Skeletal muscle tissue (tissue), 4 donors: ENCODE data around the gene RPTOR. TPM values are rescaled to one million over a fixed set of nuclear protein-coding genes. Genes with fewer than 3 reads are reported as not detected.
A peak's percentile ranks its signal among the peaks of the same experiment; 100 is the strongest.

Source experiments
- H3K27ac ChIP-seq: one replicate; pipeline ENCODE4 v1.7.0; 2013; ENCODE audit warnings: mild to moderate bottlenecking, low read depth, low read length, inconsistent platforms
- H3K27me3 ChIP-seq, 3 donors: one replicate each; pipeline ENCODE4 v1.7.0; 2013; ENCODE audit warnings: low read length in 3 of 3; ENCODE audit not compliant: control insufficient read depth in 3 of 3, insufficient read depth in 3 of 3
- H3K36me3 ChIP-seq, 3 donors: one replicate each; pipeline ENCODE4 v1.7.0; 2013; ENCODE audit warnings: low read length in 3 of 3; ENCODE audit not compliant: control insufficient read depth in 3 of 3, insufficient read depth in 3 of 3
- H3K4me1 ChIP-seq, 3 donors: one replicate each; pipeline ENCODE4 v1.7.0; 2013; ENCODE audit warnings: low read length in 3 of 3, mild to moderate bottlenecking in 3 of 3; ENCODE audit not compliant: control insufficient read depth in 3 of 3, insufficient read depth in 3 of 3
- H3K4me3 ChIP-seq, 3 donors: one replicate each; pipeline ENCODE4 v1.7.0; 2013; ENCODE audit warnings: low read length in 3 of 3
- H3K9ac ChIP-seq, 3 donors: one replicate each; pipeline ENCODE4 v1.7.0; 2013; ENCODE audit warnings: low read length in 3 of 3, mild to moderate bottlenecking in 3 of 3, moderate library complexity in 2 of 3, low read depth in 1 of 3
- H3K9me3 ChIP-seq, 3 donors: one replicate each; pipeline ENCODE4 v1.7.0; 2013; ENCODE audit warnings: low read length in 3 of 3; ENCODE audit not compliant: control insufficient read depth in 3 of 3
- total RNA-seq: library from RNA; depleted of rRNA; stranded (reverse); fragments of >200 nt; gene quantifications from one replicate; pipeline ENCODE4 v1.2.3, GENCODE V29; 2014
- donor health status: Osteomylitis.

RPTOR gene
- total RNA-seq, 1 donor from 2014 or later: 24.5 TPM

DNA sequence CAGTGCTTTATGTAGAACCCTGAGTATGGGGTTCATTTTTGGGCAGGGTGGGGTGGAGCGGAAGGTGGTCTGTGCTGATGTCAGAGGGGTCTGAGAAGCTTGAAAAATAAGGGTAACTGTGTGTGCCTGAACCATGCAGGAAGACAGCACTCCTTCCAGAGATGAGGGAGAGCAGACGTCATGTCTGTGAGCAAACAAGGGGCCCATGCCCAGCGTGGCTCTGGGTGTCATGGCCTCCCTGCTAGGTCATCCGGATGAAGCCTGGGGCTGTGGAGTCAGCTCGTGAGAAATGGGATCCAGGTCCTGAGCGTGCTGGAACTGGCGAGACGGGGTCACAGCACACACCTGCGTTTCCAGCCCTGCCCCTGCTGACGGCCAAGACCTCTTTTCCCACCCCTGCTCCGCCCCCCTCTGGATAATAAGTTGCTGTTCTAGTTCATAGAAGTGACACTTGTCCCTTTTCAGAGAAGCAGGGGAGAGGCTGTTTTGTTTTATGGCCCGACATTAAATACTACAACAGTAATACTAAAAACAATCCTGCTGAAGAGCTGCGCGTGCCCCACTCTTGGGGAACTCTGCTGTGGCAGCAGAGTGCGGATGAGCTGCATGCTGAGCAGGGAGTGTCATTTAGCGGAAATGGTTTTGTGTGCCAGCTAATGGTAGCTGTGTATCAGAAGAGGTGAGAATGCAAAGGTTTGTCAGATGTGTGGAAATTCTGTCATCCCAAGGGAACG, 92.6 kb downstream of the RPTOR start:
- Histone ChIP-seq H3K9me3 (peaks cover 0 to 3% (median 0%) of the 10 kb centered on the region in 3 donors), H3K9ac (no peak overlapping the region), H3K36me3 (no peaks in the 10 kb centered on the region), H3K27me3 (no peaks in the 10 kb centered on the region), H3K4me3 (no peak overlapping the region), H3K27ac (no peak overlapping the region), H3K4me1 (peaks cover 0 to 11% (median 3%) of the 10 kb centered on the region in 3 donors)

DNA sequence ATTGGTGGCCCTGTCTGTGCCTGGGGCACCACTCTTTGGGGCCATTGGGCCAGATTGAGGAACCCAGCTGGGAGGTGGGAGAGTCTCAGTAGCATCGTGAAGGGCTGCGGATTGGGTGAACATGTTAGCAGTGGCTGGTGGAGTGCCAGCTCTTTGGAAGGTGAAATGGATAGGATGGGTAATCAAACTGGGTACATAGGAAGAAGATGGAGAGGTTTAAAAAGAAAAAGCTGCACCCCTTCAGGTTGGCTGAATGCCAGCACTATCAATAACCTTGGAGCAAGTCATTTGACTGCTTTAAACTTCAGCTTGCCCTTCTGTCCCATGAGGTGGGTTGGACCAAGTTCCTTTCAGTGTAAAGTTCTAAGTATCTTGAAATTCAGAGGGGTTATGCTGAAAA, 95.0 kb downstream of the RPTOR start:
- Histone ChIP-seq H3K36me3 (peaks cover 0 to 2% (median 0%) of the 10 kb centered on the region in 3 donors), H3K27me3 (no peaks in the 10 kb centered on the region), H3K4me3 (no peak overlapping the region), H3K9me3 (no peaks in the 10 kb centered on the region), H3K4me1 (peaks cover 0 to under 1% (median 0%) of the 10 kb centered on the region in 3 donors), H3K9ac (no peak overlapping the region), H3K27ac (no peak overlapping the region)

DNA sequence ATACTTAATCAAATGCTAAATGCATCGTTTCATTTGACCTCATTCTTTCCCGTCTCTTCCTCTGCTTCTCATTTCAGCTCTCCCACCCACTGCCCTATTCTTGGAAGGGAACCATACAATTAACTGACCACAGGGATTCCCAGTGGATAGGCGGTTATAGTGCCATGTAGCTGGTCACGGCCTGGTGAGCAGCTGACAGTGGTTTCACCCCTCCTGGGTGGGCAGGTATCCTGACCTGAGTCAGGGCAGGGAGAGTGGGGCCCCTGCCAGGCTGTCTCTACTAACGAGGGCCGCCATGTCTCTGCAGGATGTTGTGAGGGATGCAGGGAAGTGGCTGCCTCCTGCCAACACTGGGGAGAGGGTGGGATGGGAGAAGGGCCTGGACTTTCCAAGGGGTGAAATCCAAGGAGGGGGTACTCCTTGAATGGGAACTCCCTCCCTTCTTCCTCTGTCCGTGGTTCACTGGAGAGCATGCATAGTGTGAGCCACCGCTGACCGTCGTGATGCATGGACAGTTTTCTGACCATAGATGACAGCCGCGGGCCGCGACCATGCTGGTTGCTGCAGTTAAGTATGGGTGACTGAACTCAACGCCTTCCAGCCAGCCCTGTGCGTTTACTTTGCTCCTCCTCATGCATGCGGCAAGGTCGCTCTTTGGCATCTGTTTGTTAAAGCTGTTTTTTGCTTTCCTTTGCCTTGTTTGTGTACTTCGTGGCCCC, 95.9 kb downstream of the RPTOR start:
- Histone ChIP-seq H3K27me3 (no peaks in the 10 kb centered on the region), H3K27ac (no peak overlapping the region), H3K4me1 (no peaks in the 10 kb centered on the region), H3K9me3 (no peaks in the 10 kb centered on the region), H3K9ac (no peak overlapping the region), H3K4me3 (no peak overlapping the region), H3K36me3 (peaks cover 0 to 2% (median 0%) of the 10 kb centered on the region in 3 donors)

DNA sequence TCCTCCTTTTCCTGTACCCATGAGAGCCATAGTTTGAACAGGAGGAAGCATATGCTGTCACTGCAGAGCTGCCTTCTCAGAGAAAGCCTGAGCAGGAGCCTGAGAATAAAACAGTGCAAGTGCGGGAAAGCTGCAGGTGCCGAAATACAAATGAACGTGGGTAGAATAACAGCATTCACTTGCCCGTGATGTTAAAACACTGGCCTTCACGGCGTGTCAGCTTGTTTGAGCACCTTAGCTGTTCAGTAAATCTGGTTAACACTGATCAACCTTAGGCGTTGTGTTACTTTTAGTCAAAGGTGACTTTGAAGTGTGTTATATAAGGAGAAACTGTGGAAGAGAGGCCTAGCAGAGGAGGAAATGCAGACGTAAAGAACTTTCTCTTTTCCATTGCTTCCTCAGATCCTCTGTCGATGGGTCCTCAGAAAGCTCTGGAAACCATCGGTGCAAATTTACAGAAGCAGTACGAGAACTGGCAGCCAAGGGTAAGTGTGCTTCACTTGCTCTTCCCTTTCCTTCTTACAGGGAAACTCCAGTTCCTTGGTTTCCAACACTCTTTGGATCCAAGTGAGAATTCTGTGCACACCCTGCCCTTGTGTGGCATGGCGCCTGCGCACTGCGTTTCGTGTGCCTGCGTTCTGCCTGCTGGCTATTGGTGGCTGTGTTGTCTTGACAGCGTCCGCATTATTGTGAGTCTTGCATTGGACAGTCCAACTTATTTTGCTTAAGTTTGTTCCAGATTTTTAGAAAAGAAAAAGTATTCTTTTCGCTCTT, 98.9 kb downstream of the RPTOR start:
- Histone ChIP-seq H3K36me3 (peaks cover 0 to 2% (median 0%) of the 10 kb centered on the region in 3 donors), H3K27me3 (no peaks in the 10 kb centered on the region)

DNA sequence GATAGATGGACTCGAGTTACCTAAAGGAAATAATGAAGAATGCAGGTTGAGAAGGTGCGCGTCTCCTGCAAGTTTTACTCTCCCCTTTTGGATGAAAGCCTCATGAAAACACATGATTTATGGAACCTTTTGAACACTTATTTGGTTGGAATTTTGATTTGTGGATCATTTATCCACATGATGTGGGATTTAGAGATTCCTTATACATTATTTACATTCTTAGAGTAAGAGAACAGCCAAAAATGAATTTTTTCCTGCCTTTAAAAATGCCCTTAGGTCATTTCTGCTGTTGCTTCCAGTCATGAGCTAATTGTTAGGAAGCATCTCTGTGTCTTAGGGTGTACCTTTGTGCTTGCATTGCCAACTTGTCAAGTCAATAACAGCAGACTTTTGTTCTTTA, 99.9 kb downstream of the RPTOR start:
- Histone ChIP-seq H3K4me3 (no peak overlapping the region), H3K36me3 (peaks cover 0 to 2% (median 0%) of the 10 kb centered on the region in 3 donors), H3K9me3 (no peaks in the 10 kb centered on the region), H3K9ac (no peak overlapping the region), H3K27ac (no peak overlapping the region), H3K4me1 (peaks cover 9 to 21% (median 16%) of the 10 kb centered on the region in 3 donors), H3K27me3 (no peaks in the 10 kb centered on the region)

More for the DNA sequence above, 98.9 kb downstream of the RPTOR start:
- Histone ChIP-seq H3K9ac (no peak overlapping the region), H3K4me3 (no peak overlapping the region), H3K27ac (no peak overlapping the region), H3K4me1 (peaks cover 0 to 10% (median 6%) of the 10 kb centered on the region in 3 donors), H3K9me3 (no peaks in the 10 kb centered on the region)

DNA sequence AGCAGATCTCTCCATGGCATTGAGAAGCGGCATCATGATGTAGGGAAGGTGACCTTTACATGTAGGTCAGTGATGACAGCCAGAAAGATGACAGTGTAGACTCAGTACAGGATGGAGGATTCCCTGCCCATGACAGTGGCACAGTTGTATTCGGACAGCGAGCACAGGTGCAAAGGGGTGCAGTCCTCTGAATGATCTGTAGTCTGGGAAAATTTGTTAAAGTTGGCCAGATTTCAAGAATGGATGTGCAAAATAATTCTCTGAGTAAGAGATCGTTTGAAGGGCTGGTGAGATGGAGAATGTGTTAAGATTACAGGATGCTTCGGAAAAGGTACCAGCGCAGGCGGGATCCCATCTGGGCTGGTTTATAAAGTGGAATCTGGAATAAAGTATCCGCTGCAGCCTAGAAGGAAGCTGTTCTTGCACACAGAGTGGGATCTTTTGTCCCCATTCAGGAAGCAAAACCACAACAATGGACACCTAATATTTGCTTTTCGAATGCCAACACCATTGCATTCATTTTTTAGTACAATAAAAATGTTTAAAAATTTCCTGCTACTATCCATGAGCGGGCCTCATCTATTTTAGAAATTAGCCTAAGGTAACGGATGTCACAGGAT, 101.2 kb downstream of the RPTOR start:
- Histone ChIP-seq H3K4me1 (peaks cover 17 to 32% (median 27%) of the 10 kb centered on the region in 3 donors), H3K27ac (no peak overlapping the region), H3K9me3 (no peaks in the 10 kb centered on the region), H3K9ac (no peak overlapping the region), H3K27me3 (no peaks in the 10 kb centered on the region), H3K36me3 (peaks cover 0 to 2% (median 0%) of the 10 kb centered on the region in 3 donors), H3K4me3 (no peak overlapping the region)

DNA sequence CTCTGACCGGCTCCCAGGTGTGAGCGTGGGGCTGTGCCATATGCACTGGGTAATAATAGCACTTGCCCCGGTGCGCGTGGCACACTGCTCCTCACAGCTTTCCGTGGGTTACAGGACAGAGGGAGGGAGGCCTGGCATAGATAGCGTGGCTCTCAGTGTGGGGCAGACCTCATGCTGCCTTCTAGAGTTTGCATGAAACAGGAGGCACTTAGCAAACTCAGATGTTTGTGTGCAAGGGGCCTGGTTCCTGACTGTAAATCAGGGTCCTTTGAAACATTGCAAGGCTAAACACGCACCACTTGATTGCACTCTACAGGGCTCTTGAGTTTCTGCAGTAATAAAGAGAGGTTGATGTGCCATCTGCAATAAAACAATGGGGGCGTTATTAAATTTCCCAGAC, 101.7 kb downstream of the RPTOR start:
- no peak overlapping the region for H3K27ac ChIP-seq
- H3K36me3 ChIP-seq: peaks cover 0 to 2% (median 0%) of the 10 kb centered on the region in 3 donors
- H3K9ac ChIP-seq: no peak overlapping the region
- no peak overlapping the region for H3K4me3 ChIP-seq
- H3K4me1 ChIP-seq: peaks cover 17 to 33% (median 27%) of the 10 kb centered on the region in 3 donors
- no peaks in the 10 kb centered on the region for H3K27me3 ChIP-seq
- no peaks in the 10 kb centered on the region for H3K9me3 ChIP-seq

DNA sequence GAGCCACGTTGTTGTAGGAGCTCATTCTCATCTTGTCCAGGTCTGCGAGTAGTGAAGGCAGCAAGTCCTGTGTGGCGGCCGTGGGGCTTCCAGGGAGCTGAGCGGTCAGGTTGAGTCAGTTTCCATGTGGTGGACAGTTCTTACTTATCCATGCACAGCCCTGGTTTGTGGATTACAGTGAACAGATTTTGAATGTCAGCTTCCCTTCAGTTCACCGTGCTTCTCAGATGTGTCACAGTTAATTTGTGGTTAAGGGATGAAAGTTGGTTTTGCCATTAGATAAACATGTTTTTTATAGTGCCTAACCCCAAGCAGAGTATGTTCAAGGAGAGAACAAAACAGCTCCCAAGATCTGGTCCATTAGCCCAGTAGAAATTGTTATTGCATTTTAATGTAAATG, 103.1 kb downstream of the RPTOR start:
- Histone ChIP-seq H3K9ac (no peak overlapping the region), H3K9me3 (no peaks in the 10 kb centered on the region), H3K4me3 (no peak overlapping the region), H3K27ac (no peak overlapping the region), H3K36me3 (peaks cover 0 to 2% (median 0%) of the 10 kb centered on the region in 3 donors), H3K4me1 (peaks cover 17 to 36% (median 27%) of the 10 kb centered on the region in 3 donors), H3K27me3 (no peaks in the 10 kb centered on the region)

DNA sequence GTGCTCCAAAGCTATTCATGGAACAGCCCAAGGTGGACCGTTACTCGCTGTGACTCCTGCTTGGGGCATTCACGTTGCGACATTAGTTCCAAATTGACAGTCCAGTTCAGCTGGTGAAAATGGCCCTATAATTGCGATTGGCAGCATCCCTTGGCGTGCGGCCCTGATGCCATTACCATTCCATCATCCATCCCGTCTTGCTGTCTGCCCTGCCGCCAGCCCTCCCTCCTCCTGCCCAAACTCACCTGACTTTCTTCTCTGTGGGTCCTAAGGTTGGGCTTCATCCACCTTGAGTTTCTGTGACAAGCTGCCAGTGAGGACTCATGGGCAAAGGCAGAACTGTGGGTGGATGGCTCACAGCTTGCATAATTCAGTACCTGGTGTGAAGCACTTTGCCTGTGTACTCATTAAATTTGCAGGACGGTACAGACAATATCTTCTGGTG, 104.6 kb downstream of the RPTOR start:
- no peaks in the 10 kb centered on the region for H3K36me3 ChIP-seq
- H3K4me1 ChIP-seq: peaks cover 17 to 36% (median 27%) of the 10 kb centered on the region in 3 donors
- no peaks in the 10 kb centered on the region for H3K9me3 ChIP-seq
- peak overlapping the region in 1 of 3 donors; percentile 63 for H3K9ac ChIP-seq
- no peaks in the 10 kb centered on the region for H3K27me3 ChIP-seq
- H3K4me3 ChIP-seq: peak overlapping the region in 2 of 3 donors; percentile 9 to 41
- H3K27ac ChIP-seq: no peak overlapping the region
